GM12872 (cell line): Measurements from ENCODE around the gene ALKBH1.

Source experiments
- CTCF ChIP-seq: IDR thresholded peaks from 3 replicates; pipeline ENCODE4 v1.5.1; 2011; ENCODE audit warnings: low read depth, mild to moderate bottlenecking, low read length, moderate library complexity; ENCODE audit not compliant: insufficient read depth

ALKBH1 gene

GRCh38 chr14:77647853-77648252 lies 60.0 kb downstream of the ALKBH1 start:
- no peak for TF ChIP-seq CTCF

GRCh38 chr14:77646907-77647306 lies 60.9 kb downstream of the ALKBH1 start:
- TF ChIP-seq CTCF, result no peak

- no peak for TF ChIP-seq CTCF
Measured at GRCh38 chr14:77645520-77646230, 62.1 kb downstream of the ALKBH1 start.

- no peak for TF ChIP-seq CTCF
Measured at GRCh38 chr14:77642407-77642806, 65.4 kb downstream of the ALKBH1 start.

GRCh38 chr14:77641534-77642341 lies 66.1 kb downstream of the ALKBH1 start:
- no peak for TF ChIP-seq CTCF

- TF ChIP-seq CTCF, result no peak
Measured at GRCh38 chr14:77640756-77641533, 66.9 kb downstream of the ALKBH1 start.

- no peak for TF ChIP-seq CTCF
Measured at GRCh38 chr14:77638771-77639171, 69.1 kb downstream of the ALKBH1 start.
